Hypothalamus (tissue), 51 donors: Measurements from ENCODE around the gene PROCA1.
"Not testable (repeated sequence)": the region's sequence is repeated elsewhere in the genome, so short reads cannot be mapped to it uniquely, and the experiment has no call there.

Source experiments
- DNase-seq, 51 donors: peaks; one replicate each; lab custom pipeline; 2025; lab: John Stamatoyannopoulos, UW

The PROCA1 gene

GRCh38 chr17:28686296-28686695 lies 25.4 kb downstream of the PROCA1 start:
- DNase-seq = no peak

GRCh38 chr17:28685366-28685765 lies 26.3 kb downstream of the PROCA1 start:
- DNase-seq = no peak

DNA sequence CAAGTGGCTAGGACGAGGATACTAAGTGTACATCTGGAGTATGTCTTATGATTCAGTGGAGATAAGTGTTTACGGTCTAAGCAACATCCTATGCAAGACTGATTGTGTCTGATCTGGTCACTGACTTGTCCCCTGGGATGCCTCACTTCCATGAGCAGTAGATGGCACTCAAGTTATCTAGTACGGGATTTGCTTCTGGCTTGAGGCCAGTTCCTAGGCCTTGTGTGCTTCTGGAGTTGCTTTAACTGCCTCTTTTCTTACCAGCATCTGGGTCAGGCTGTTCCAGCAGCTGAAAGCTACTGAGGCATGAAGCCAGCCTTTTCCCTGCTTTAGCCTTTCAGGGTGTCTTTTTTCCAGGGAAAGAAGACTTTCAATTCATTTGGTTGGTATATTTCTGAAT lies 26.7 kb downstream of the PROCA1 start:
- DNase-seq = peak in 41 of 51 donors; percentile 9 to 92 (median 64)

DNA sequence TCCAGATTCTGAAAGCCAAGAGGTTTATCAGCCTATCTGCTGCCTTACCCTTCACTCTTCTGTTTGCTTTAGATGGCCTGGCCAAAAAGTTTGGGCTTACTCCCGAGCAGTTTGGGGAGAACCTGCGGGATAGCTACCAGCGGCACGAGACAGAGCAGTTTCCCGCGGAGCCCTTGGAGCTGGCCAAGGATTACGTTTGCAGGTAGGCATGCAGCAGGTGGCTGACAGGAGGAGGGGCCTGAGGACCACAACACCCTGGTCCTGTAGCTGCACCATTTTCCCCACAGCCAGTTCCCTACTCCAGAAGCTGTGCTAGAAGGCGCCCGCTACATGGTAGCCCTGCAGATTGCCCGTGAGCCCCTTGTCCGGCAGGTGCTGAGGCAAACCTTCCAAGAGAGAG lies 29.0 kb downstream of the PROCA1 start:
- DNase-seq = no peak

DNA sequence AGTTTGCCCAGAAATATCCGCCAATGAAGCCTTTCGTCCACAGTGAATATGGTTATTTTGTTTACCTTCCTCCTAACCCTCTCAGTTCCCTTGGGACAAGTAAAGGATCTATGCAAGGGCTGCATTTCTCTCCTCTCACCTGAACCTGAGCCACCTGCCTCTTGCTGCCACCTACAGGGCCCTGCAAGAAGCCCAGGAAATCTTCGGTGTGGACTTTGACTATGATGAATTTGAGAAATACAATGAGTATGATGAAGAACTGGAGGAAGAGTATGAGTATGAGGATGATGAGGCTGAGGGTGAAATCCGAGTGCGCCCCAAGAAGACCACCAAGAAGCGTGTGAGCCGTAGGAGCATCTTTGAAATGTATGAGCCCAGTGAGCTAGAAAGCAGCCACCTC lies 35.7 kb downstream of the PROCA1 start:
- no peak for DNase-seq

DNA sequence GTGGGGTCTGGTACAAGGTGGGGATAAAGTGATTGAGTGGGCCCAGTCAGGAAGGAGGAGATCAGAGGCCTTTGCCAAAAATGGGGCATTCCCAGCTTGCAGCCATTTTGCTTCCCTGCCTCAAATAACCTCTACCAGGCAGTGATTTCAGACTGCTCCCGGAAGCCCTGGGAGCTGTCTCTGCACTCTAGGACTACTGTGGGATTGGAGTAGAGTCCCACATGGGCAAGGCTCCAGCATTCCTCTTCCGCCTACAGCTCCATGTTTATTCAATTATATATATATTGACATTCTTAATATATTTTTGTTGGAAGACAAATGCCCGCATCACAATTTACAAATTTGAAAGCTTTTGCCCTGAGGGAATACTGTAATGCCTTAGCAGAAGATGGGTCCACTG lies 36.2 kb downstream of the PROCA1 start:
- no peak for DNase-seq

GRCh38 chr17:28669918-28670317 lies 41.8 kb downstream of the PROCA1 start:
- DNase-seq = no peak

- no peak for DNase-seq
Measured at GRCh38 chr17:28667870-28668269, 43.8 kb downstream of the PROCA1 start.

DNA sequence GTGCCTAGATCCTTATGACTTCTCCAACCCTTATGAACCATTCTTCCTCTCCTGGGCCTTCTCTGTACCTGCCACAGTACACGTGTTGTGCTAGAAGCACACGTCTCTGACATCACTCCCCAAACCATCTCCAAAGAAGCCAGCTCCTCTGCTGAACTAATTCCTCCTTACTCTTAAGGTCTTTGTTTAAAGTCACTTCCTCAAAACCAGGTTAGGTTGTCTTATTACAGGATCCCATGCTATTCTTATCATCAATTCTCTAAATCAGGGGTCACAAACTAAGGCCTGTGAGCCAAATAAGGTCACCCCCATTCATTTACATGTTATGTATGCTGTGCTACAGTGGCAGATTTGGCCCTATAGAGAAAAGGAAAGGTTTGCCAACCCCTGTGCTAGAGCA lies 45.7 kb downstream of the PROCA1 start:
- no peak for DNase-seq

DNA sequence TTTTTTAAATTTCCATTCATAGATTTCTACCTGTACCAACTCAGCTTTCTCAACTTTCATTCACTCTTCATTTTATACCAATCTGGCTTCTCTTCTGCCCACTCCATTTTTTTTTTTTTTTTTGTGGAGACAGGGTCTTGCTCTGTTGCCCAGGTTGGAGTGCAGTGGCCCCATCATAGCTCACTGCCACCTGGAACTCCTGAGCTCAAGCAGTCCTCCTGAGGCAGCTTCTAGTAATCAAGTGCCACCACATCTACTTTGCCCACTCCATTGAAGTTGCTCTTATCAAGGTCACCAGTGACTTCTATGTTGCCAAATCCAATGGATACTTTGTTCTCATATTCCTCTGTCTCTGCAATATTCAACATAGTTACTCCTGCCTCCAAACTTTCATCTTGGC lies 48.0 kb downstream of the PROCA1 start:
- DNase-seq = no peak

DNA sequence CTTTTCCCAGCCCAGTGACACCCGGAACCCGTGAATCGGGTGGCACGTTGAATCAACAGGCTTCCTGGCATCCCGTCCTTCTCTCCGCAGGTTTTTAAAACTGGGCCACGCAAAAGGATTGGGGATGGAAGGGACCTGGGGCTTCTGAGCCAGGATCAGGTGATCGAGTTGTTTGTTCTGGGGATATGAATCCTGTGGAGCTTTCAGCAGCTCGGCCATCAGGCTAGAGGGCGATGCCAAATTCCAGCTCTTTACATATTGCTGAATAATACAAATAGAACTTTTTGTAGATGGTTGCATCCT lies 49.2 kb downstream of the PROCA1 start:
- no peak for DNase-seq

DNA sequence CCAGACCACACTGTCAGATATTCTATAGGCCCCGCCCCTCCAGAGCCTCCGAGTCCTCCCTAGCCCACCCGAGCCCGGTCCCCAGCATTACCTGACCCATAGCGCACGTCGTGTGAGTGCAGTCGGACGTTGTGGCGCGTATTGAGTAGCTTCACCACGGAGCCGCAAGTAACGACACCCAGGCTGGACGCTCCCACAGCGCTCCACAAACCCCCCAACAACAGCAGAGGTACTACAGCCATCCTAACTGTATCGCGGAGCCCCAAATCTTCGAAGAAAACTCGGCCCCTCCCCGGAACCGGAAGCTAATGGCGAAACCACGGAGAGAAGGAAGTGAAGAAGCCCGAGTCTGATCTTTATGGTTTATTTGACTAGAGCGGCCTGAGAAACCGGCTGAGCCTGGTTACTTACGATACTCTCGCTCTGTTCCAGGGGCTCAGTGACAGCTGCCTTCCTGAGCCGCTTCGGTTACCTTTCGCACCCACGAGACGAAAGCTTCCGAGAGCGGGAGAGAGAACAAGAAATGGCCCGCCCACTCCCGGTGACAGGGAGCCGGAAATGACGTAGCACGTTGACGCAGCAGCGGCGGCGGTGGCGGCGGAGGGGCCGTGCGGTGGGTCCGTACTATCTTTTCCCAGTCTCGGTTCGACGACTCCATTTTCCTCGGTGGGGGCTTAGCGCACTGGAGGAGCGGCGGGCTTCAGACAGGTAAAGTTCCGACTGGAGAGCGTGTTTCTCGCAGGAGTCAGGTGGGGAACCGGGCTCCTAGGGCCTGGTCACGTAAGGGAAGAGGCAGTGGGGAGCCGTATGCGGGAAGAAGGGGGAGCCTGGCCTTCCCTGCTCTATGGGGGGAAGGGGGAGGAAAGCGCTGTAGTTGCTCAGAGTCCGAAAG lies 49.8 kb downstream of the PROCA1 start, which contains the start of the genes SDF2 and SUPT6H:
Gene SDF2, minus strand, starts transcription at position 272 of the 892 bp plus-strand sequence. Its CDS starts 30 bp downstream, at position 242.
Gene SUPT6H, plus strand, starts transcription at position 571 of the 892 bp plus-strand sequence. CDS start 11,197 bp downstream, outside the sequence.
- DNase-seq = peak; percentile 58 to 99 (median 87)

DNA sequence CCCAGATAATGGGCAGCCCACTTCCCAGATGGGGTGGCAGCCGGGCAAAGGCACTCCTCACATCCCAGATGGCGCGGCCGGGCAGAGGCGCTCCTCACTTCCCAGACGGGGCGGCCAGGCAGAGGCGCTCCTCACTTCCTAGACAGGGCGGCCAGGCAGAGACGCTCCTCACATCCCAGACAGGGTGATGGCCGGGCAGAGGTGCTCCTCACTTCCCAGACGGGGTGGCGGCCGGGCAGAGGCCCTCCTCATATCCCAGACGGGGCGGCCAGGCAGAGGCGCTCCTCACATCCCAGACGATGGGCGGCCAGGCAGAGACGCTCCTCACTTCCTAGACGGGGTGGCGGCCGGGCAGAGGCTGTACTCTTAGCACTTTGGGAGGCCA lies 52.2 kb downstream of the PROCA1 start:
- DNase-seq = not testable (repeated sequence)

DNA sequence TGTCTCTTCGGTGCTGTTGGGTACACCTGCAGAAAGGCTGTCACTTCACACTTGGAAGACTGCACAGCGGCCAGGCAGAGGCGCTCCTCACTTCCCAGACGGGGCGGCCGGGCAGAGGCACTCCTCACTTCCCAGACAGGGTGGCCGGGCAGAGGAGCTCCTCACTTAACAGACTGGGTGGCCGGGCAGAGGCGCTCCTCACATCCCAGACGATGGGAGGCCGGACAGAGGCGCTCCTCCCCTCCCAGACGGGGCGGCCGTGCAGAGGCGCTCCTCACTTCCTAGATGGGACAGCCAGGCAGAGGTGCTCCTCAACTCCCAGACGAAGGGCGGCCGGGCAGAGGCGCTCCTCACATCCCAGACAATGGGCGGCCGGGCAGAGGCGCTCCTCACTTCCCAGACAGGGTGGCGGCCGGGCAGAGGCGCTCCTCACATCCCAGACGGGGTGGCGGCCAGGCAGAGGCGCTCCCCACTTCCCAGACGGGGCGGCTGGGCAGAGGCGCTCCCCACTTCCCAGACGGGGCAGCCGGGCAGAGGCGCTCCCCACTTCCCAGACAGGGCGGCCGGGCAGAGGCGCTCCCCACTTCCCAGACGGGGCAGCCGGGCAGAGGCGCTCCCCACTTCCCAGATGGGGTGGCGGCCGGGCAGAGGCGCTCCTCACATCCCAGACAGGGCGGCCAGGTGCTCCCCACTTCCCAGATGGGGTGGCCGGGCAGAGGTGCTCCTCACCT lies 52.8 kb downstream of the PROCA1 start:
- DNase-seq = not testable (repeated sequence)

DNA sequence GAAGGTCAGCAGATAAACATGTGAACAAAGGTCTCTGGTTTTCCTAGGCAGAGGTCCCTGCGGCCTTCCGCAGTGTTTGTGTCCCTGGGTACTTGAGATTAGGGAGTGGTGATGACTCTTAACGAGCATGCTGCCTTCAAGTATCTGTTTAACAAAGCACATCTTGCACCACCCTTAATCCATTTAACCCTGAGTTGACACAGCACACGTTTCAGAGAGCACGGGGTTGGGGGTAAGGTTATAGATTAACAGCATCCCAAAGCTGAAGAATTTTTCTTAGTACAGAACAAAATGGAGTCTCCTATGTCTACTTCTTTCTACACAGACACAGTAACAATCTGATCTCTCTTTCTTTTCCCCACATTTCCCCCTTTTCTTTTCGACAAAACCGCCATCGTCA lies 53.3 kb downstream of the PROCA1 start:
- DNase-seq = not testable (repeated sequence)

DNA sequence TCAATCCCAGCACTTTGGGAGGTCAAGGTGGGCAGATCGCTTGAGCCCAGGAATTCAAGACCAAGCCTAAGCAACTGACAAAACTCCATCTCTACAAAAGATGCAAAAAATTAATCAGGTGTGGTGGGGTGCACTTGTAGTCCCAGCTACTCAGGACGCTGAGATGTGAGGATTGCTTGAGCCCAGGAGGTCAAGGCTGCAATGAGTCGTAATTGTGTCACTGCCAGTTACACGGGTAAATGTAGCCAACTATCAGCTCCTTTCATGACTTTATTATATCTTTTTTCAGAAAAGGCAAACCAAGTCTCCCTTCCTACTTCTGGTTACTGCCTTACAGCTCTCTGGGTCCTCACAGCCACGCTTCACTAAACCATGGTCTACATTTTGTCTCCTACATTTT lies 53.9 kb downstream of the PROCA1 start:
- no peak for DNase-seq

DNA sequence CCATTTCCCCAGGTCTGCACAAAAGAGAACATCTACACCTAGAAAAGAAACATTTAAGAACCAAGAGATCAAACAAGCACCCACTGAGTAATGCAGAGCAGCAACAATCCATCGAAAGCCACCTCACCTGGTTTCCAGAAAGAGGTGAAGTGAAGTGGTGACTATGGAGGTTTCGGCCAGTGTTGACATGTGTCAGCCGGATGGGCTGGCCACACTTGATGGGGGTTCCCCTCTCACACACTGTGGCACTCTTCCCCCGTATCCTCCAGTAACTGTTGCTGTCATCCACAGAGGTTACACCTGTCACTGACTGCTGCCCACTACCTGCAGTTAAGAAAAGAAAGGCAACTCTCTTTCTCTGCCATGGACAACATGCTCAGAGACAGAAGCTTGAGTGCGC lies 56.5 kb downstream of the PROCA1 start:
- no peak for DNase-seq
